Putamen (tissue), 1 donor: ENCODE measurements around the gene CASTOR1.

ENCODE experiments used
- DNase-seq: peaks from one replicate; pipeline ENCODE4 v3.0.0-alpha.2; 2016; ENCODE audit warnings: low spot score

The CASTOR1 gene

GRCh38 chr22:30263883-30264282 is 25.4 kb downstream of the CASTOR1 start:
- DNase-seq: no peak

- DNase-seq: no peak
These were observed 26.2 kb downstream of the CASTOR1 start for GRCh38 chr22:30262917-30263741.

GRCh38 chr22:30262112-30262511 is 27.2 kb downstream of the CASTOR1 start:
- DNase-seq: no peak

GRCh38 chr22:30261134-30261533 is 28.2 kb downstream of the CASTOR1 start:
- no peak for DNase-seq

GRCh38 chr22:30260682-30261081 is 28.6 kb downstream of the CASTOR1 start:
- DNase-seq: no peak

GRCh38 chr22:30260276-30260675 is 29.0 kb downstream of the CASTOR1 start:
- DNase-seq: no peak

- no peak for DNase-seq
These were observed 35.0 kb downstream of the CASTOR1 start for GRCh38 chr22:30254314-30254713.

- peak; percentile 58 for DNase-seq
These were observed 36.0 kb downstream of the CASTOR1 start for GRCh38 chr22:30253205-30253852.

GRCh38 chr22:30252411-30253204 is 36.7 kb downstream of the CASTOR1 start:
- no peak for DNase-seq

- no peak for DNase-seq
These were observed 37.6 kb downstream of the CASTOR1 start for GRCh38 chr22:30251711-30252110.

GRCh38 chr22:30250661-30251267 is 38.5 kb downstream of the CASTOR1 start:
- DNase-seq: no peak

- no peak for DNase-seq
These were observed 39.2 kb downstream of the CASTOR1 start for GRCh38 chr22:30250039-30250565.

GRCh38 chr22:30249049-30250038 is 40.0 kb downstream of the CASTOR1 start:
- no peak for DNase-seq

- DNase-seq: no peak
These were observed 40.8 kb downstream of the CASTOR1 start for GRCh38 chr22:30248484-30248883.

- no peak for DNase-seq
These were observed 41.3 kb downstream of the CASTOR1 start for GRCh38 chr22:30247974-30248373.

GRCh38 chr22:30247561-30247960 is 41.7 kb downstream of the CASTOR1 start:
- DNase-seq: no peak

GRCh38 chr22:30246814-30247376 is 42.4 kb downstream of the CASTOR1 start:
- DNase-seq: no peak

GRCh38 chr22:30245985-30246813 is 43.1 kb downstream of the CASTOR1 start, which contains the start of gene LIF:
TSS of gene LIF (minus strand) at chr22:30246759. CDS start at chr22:30246695, 64 bp downstream.
- no peak for DNase-seq
